Measurements from ENCODE around the gene UNC45A.

Gene UNC45A

GRCh38 chr15:90988296-90988695, 53.2 kb downstream of the UNC45A start:
- Histone ChIP-seq H3K4me2 (ENCODE audit: low read length, poor library complexity, severe bottlenecking) (no peak overlapping the region), H3K4me1 (ENCODE audit: control insufficient read depth, insufficient read depth, low read depth, low read length) (peaks cover 5% of the 10 kb centered on the region), H2BK120ac (ENCODE audit: low read depth, low read length) (peak overlapping the region; percentile 44), H3K27ac (ENCODE audit: low read length, poor library complexity, severe bottlenecking) (no peak overlapping the region), H2AK5ac (ENCODE audit: low read length, severe bottlenecking) (no peak overlapping the region), H3K18ac (ENCODE audit: low read depth in 1 of 2, low read length in 2 of 2) (peak overlapping the region in 1 of 2 experiments; percentile 40), H2BK15ac (ENCODE audit: low read depth, poor library complexity, severe bottlenecking) (no peak overlapping the region), H3K79me1 (replicated peaks; ENCODE audit: low read length, poor library complexity, severe bottlenecking) (peaks cover 5% of the 10 kb centered on the region), H3K9me3 (ENCODE audit: control insufficient read depth, low read length) (no peaks in the 10 kb centered on the region), H2BK5ac (ENCODE audit: low read depth, low read length, poor library complexity, severe bottlenecking) (no peak overlapping the region), H2BK12ac (ENCODE audit: low read length in 2 of 2) (no peak overlapping the region), H4K91ac (ENCODE audit: low read length) (peak overlapping the region; percentile 39), H3K4ac (ENCODE audit: low read depth in 1 of 2, low read length in 2 of 2) (peak overlapping the region in 1 of 2 experiments; percentile 64), H2AFZ (ENCODE audit: low read depth, low read length) (no peak overlapping the region), H3K36me3 (ENCODE audit: control insufficient read depth in 1 of 2, insufficient read depth in 2 of 2, low read depth in 1 of 2, low read length in 2 of 2) (no peaks in the 10 kb centered on the region), H3K4me3 (ENCODE audit: insufficient read depth in 1 of 2, low read depth in 1 of 2, low read length in 2 of 2) (no peak overlapping the region), H3K14ac (ENCODE audit: low read length in 2 of 2) (no peak overlapping the region), H3K9ac (ENCODE audit: low read length) (no peak overlapping the region), H4K8ac (ENCODE audit: low read length) (peak overlapping the region; percentile 91), H3K23ac (ENCODE audit: low read length in 2 of 2) (no peak overlapping the region), H3K27me3 (ENCODE audit: control insufficient read depth in 1 of 2, insufficient read depth in 1 of 2, low read length in 2 of 2) (no peaks in the 10 kb centered on the region)
- peak; percentile 29 for DNase-seq
- WGBS: 55% methylated on average over 6 of the region's 6 CpGs

DNA sequence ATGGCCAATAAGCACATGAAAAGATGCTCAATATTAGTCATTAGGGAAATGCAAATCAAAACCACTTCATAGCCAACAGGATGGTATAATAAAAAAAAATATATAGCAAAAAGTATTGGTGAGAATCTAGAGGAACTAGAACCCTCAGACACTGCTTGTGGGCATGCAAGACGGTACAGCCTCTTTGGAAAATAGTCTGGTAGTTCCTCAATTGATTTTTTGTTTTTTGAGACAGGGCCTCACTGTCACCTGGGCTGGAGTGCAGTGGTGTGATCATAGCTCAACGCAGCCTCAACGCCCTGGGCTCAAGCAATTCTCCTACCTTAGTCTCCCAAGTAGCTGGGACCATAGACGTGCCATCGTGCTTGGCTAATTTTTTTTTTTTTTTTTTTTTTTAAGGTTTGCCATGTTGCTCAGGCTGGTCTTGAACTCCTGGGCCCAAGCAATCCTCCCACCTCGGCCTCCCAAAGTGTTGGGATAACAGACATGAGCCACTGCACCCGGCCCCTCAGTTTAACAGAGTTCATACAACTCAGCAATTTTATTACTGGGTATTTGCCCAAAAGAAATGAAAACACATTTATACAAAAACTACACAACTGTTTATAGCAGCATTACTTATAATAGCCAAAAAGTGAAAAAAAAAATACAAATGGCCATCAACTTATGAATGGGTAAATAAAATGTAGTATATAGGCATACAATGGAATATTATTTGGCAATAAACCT, 54.1 kb downstream of the UNC45A start:
- peak overlapping the region; percentile 7 for H4K8ac ChIP-seq (ENCODE audit: low read length)
- peaks cover 2% of the 10 kb centered on the region for H3K4me1 ChIP-seq (ENCODE audit: control insufficient read depth, insufficient read depth, low read depth, low read length)
- no peak overlapping the region for H2BK12ac ChIP-seq (ENCODE audit: low read length in 2 of 2)
- H3K27ac ChIP-seq (ENCODE audit: low read length, poor library complexity, severe bottlenecking): no peak overlapping the region
- H2AK5ac ChIP-seq (ENCODE audit: low read length, severe bottlenecking): no peak overlapping the region
- H2AFZ ChIP-seq (ENCODE audit: low read depth, low read length): no peak overlapping the region
- no peak for DNase-seq
- no peaks in the 10 kb centered on the region for H3K27me3 ChIP-seq (ENCODE audit: control insufficient read depth in 1 of 2, insufficient read depth in 1 of 2, low read length in 2 of 2)
- no peak overlapping the region for H3K9ac ChIP-seq (ENCODE audit: low read length)
- WGBS: 99% methylated on average over 7 of the region's 7 CpGs
- H3K4me3 ChIP-seq (ENCODE audit: insufficient read depth in 1 of 2, low read depth in 1 of 2, low read length in 2 of 2): no peak overlapping the region
- no peaks in the 10 kb centered on the region for H3K9me3 ChIP-seq (ENCODE audit: control insufficient read depth, low read length)
- H3K18ac ChIP-seq (ENCODE audit: low read depth in 1 of 2, low read length in 2 of 2): no peak overlapping the region
- H3K4ac ChIP-seq (ENCODE audit: low read depth in 1 of 2, low read length in 2 of 2): no peak overlapping the region
- H3K4me2 ChIP-seq (ENCODE audit: low read length, poor library complexity, severe bottlenecking): no peak overlapping the region
- H3K14ac ChIP-seq (ENCODE audit: low read length in 2 of 2): no peak overlapping the region
- H2BK15ac ChIP-seq (ENCODE audit: low read depth, poor library complexity, severe bottlenecking): no peak overlapping the region
- H2BK120ac ChIP-seq (ENCODE audit: low read depth, low read length): no peak overlapping the region
- no peak overlapping the region for H2BK5ac ChIP-seq (ENCODE audit: low read depth, low read length, poor library complexity, severe bottlenecking)
- H3K23ac ChIP-seq (ENCODE audit: low read length in 2 of 2): no peak overlapping the region
- H4K91ac ChIP-seq (ENCODE audit: low read length): no peak overlapping the region
- H3K36me3 ChIP-seq (ENCODE audit: control insufficient read depth in 1 of 2, insufficient read depth in 2 of 2, low read depth in 1 of 2, low read length in 2 of 2): peaks cover 0 to 3% of the 10 kb centered on the region in 2 experiments
- H3K79me1 ChIP-seq (replicated peaks; ENCODE audit: low read length, poor library complexity, severe bottlenecking): peaks cover 2% of the 10 kb centered on the region

- Histone ChIP-seq H3K36me3 (ENCODE audit: control insufficient read depth in 1 of 2, insufficient read depth in 2 of 2, low read depth in 1 of 2, low read length in 2 of 2) (peaks cover 0 to 4% of the 10 kb centered on the region in 2 experiments), H2BK15ac (ENCODE audit: low read depth, poor library complexity, severe bottlenecking) (no peak overlapping the region), H3K4ac (ENCODE audit: low read depth in 1 of 2, low read length in 2 of 2) (no peak overlapping the region), H2BK120ac (ENCODE audit: low read depth, low read length) (no peak overlapping the region), H2BK12ac (ENCODE audit: low read length in 2 of 2) (no peak overlapping the region), H3K4me2 (ENCODE audit: low read length, poor library complexity, severe bottlenecking) (no peak overlapping the region), H2BK5ac (ENCODE audit: low read depth, low read length, poor library complexity, severe bottlenecking) (no peak overlapping the region), H3K23ac (ENCODE audit: low read length in 2 of 2) (no peak overlapping the region), H3K14ac (ENCODE audit: low read length in 2 of 2) (no peak overlapping the region), H3K9me3 (ENCODE audit: control insufficient read depth, low read length) (no peaks in the 10 kb centered on the region), H4K91ac (ENCODE audit: low read length) (no peak overlapping the region), H3K79me1 (replicated peaks; ENCODE audit: low read length, poor library complexity, severe bottlenecking) (peaks cover 2% of the 10 kb centered on the region), H3K4me3 (ENCODE audit: insufficient read depth in 1 of 2, low read depth in 1 of 2, low read length in 2 of 2) (no peak overlapping the region), H2AFZ (ENCODE audit: low read depth, low read length) (no peak overlapping the region), H4K8ac (ENCODE audit: low read length) (no peak overlapping the region), H3K27me3 (ENCODE audit: control insufficient read depth in 1 of 2, insufficient read depth in 1 of 2, low read length in 2 of 2) (no peaks in the 10 kb centered on the region), H2AK5ac (ENCODE audit: low read length, severe bottlenecking) (no peak overlapping the region), H3K18ac (ENCODE audit: low read depth in 1 of 2, low read length in 2 of 2) (no peak overlapping the region), H3K27ac (ENCODE audit: low read length, poor library complexity, severe bottlenecking) (no peak overlapping the region), H3K9ac (ENCODE audit: low read length) (no peak overlapping the region), H3K4me1 (ENCODE audit: control insufficient read depth, insufficient read depth, low read depth, low read length) (peaks cover 2% of the 10 kb centered on the region)
- DNase-seq: no peak
- 99% methylated on average over 3 of the region's 4 CpGs for WGBS
These were observed 55.4 kb downstream of the UNC45A start for GRCh38 chr15:90990446-90990845.

- Histone ChIP-seq H3K79me1 (replicated peaks; ENCODE audit: low read length, poor library complexity, severe bottlenecking) (peaks cover 2% of the 10 kb centered on the region), H2BK12ac (ENCODE audit: low read length in 2 of 2) (no peak overlapping the region), H3K4me2 (ENCODE audit: low read length, poor library complexity, severe bottlenecking) (no peak overlapping the region), H3K27ac (ENCODE audit: low read length, poor library complexity, severe bottlenecking) (no peak overlapping the region), H2AFZ (ENCODE audit: low read depth, low read length) (no peak overlapping the region), H3K14ac (ENCODE audit: low read length in 2 of 2) (no peak overlapping the region), H4K8ac (ENCODE audit: low read length) (peak overlapping the region; percentile 75), H3K18ac (ENCODE audit: low read depth in 1 of 2, low read length in 2 of 2) (no peak overlapping the region), H3K27me3 (ENCODE audit: control insufficient read depth in 1 of 2, insufficient read depth in 1 of 2, low read length in 2 of 2) (no peaks in the 10 kb centered on the region), H2AK5ac (ENCODE audit: low read length, severe bottlenecking) (no peak overlapping the region), H2BK15ac (ENCODE audit: low read depth, poor library complexity, severe bottlenecking) (no peak overlapping the region), H3K4ac (ENCODE audit: low read depth in 1 of 2, low read length in 2 of 2) (no peak overlapping the region), H3K23ac (ENCODE audit: low read length in 2 of 2) (no peak overlapping the region), H3K4me1 (ENCODE audit: control insufficient read depth, insufficient read depth, low read depth, low read length) (no peaks in the 10 kb centered on the region), H2BK120ac (ENCODE audit: low read depth, low read length) (no peak overlapping the region), H4K91ac (ENCODE audit: low read length) (no peak overlapping the region), H2BK5ac (ENCODE audit: low read depth, low read length, poor library complexity, severe bottlenecking) (no peak overlapping the region), H3K36me3 (ENCODE audit: control insufficient read depth in 1 of 2, insufficient read depth in 2 of 2, low read depth in 1 of 2, low read length in 2 of 2) (peaks cover 0 to 4% of the 10 kb centered on the region in 2 experiments), H3K4me3 (ENCODE audit: insufficient read depth in 1 of 2, low read depth in 1 of 2, low read length in 2 of 2) (no peak overlapping the region), H3K9ac (ENCODE audit: low read length) (no peak overlapping the region), H3K9me3 (ENCODE audit: control insufficient read depth, low read length) (no peaks in the 10 kb centered on the region)
- WGBS: 96% methylated on average over 6 of the region's 6 CpGs
- DNase-seq: no peak
These were observed 56.7 kb downstream of the UNC45A start for GRCh38 chr15:90991587-90992285.
